Upper lobe of left lung (tissue), 4 donors: Measurements from ENCODE around the gene SPOCK1.

Experiments used
- CTCF ChIP-seq, 6 experiments: fragments of 450-650 bp in 4 of 6; fragments of 200-600 bp in 2 of 6; sonication (generic) in 2 of 6; IDR thresholded peaks; one replicate each; pipeline ENCODE4 v1.5.1; 2016 to 2019; ENCODE audit warnings: antibody characterized with exemption in 6 of 6
- EP300 ChIP-seq, 4 donors: sonication (generic); formaldehyde crosslinking; IDR thresholded peaks; one replicate each; pipeline ENCODE4 v1.5.1; 2017; ENCODE audit warnings: antibody characterized with exemption in 4 of 4, control low read depth in 2 of 4

DNA sequence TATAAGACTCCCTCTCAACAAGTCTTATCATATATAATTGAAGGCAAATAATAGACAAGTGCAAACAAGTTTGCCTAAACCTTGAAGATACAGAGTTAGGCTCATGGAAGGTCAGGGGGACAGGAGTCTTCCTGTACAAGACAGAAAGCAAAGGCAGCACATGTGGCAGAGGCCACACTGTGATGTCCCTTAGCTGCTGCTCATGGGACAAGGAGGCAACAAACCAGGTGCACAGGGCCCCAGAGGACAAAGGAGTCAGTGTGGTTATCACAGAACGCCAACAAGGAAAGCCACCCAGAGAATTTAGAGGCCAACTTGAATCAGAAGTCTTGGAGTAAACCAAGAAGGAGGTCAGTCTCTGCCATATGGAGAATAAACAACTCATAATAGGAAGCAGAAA is 444.8 kb downstream of the SPOCK1 start:
- no peak for TF ChIP-seq CTCF (IDR thresholded peaks at IDR 0.05)
- TF ChIP-seq EP300 (IDR thresholded peaks at IDR 0.05), result no peak
